GM12878 (cell line): ENCODE measurements around the gene EIF2S3B. TPM values are rescaled to one million over a fixed set of nuclear protein-coding genes. Genes with fewer than 3 reads are reported as not detected.
A peak's percentile ranks its signal among the peaks of the same experiment; 100 is the strongest.

ENCODE experiments used
- ATAC-seq: fragments of 200-7000 bp; cut with Tn5 transposase; 3 replicates; pipeline ENCODE4 v1.9.1; 2020; ENCODE audit warnings: mild to moderate bottlenecking, moderate library complexity
- BruUV-seq: library from RNA; stranded (reverse); fragments of 400-500 nt; replicated peaks from 2 replicates; lab custom pipeline; 2021; lab: Mats Ljungman, UMichigan
- CTCF ChIA-PET: fragments of 300-600 bp; sonication (Branson Sonifier 250); formaldehyde crosslinking; extraction: SDS; loops from one replicate; lab custom pipeline; 2021; ENCODE audit warnings: inconsistent platforms; lab: Yijun Ruan, JAX
- POLR2A ChIA-PET: fragments of 350-600 bp; formaldehyde crosslinking; extraction: SDS; loops from one replicate; lab custom pipeline; 2021; ENCODE audit warnings: inconsistent platforms; lab: Charles Lee
- RAD21 ChIA-PET: fragments of 300-600 bp; sonication (Branson Sonifier 250); formaldehyde crosslinking; loops from one replicate; lab custom pipeline; 2023; ENCODE audit warnings: antibody characterized with exemption; ENCODE audit not compliant: unreplicated experiment; lab: Charles Lee
- SMC1A ChIA-PET: fragments of 300-600 bp; sonication (Branson Sonifier 250); formaldehyde crosslinking; loops from one replicate; lab custom pipeline; 2023; ENCODE audit not compliant: unreplicated experiment, uncharacterized antibody; lab: Charles Lee
- DNase-seq: peaks from one replicate; pipeline ENCODE4 v3.0.0-alpha.2; 2011; ENCODE audit warnings: low read depth, low spot score
- FAIRE-seq: peaks from 3 replicates; lab custom pipeline; 2011; peaks lifted over from hg19 to GRCh38; lab: Jason Lieb, UNC
- H2AFZ ChIP-seq: 2 replicates; pipeline ENCODE4 v1.6.0; 2011; ENCODE audit warnings: low read depth, low read length, control low read depth; ENCODE audit not compliant: control insufficient read depth
- H3K27ac ChIP-seq: 2 replicates; pipeline ENCODE4 v1.5.1; 2011; ENCODE audit warnings: control low read depth; ENCODE audit not compliant: control insufficient read depth, insufficient read depth
- H3K27me3 ChIP-seq, 2 experiments: replicated peaks in 1 of 2; 2 replicates each; pipeline versions ENCODE4 v1.6.0 to v1.6.1; 2011; ENCODE audit warnings: low read length in 1 of 2; ENCODE audit not compliant: control insufficient read depth in 2 of 2, insufficient read depth in 2 of 2
- H3K36me3 ChIP-seq, 2 experiments: 2 replicates each; pipeline ENCODE4 v1.5.1; 2011; ENCODE audit warnings: low read length in 1 of 2; ENCODE audit not compliant: control insufficient read depth in 2 of 2, insufficient read depth in 2 of 2
- H3K4me1 ChIP-seq: 2 replicates; pipeline ENCODE4 v1.6.1; 2011; ENCODE audit warnings: mild to moderate bottlenecking, low read length, moderate library complexity, mixed read lengths; ENCODE audit not compliant: control insufficient read depth, insufficient read depth
- H3K4me2 ChIP-seq: 2 replicates; pipeline ENCODE4 v1.6.0; 2011; ENCODE audit warnings: control low read depth; ENCODE audit not compliant: control insufficient read depth, insufficient read depth
- H3K4me3 ChIP-seq: fragments of 200-600 bp; sonication (generic); 2 replicates; pipeline ENCODE4 v1.5.1; 2016
- H3K79me2 ChIP-seq: 2 replicates; pipeline ENCODE4 v1.6.0; 2011; ENCODE audit warnings: low read length; ENCODE audit not compliant: control insufficient read depth, insufficient read depth
- H3K9ac ChIP-seq: 2 replicates; pipeline ENCODE4 v1.8.0; 2011; ENCODE audit warnings: low read length, control low read depth, mixed read lengths; ENCODE audit not compliant: control insufficient read depth, insufficient read depth
- H3K9me3 ChIP-seq: replicated peaks from 3 replicates; pipeline ENCODE4 v1.5.1; 2011; ENCODE audit warnings: mild to moderate bottlenecking, low read length; ENCODE audit not compliant: control insufficient read depth, insufficient read depth
- H4K20me1 ChIP-seq: 2 replicates; pipeline ENCODE4 v1.6.0; 2011; ENCODE audit not compliant: control insufficient read depth, insufficient read depth
- ATF2 ChIP-seq: IDR thresholded peaks from 2 replicates; pipeline ENCODE4 v1.6.1; 2012; ENCODE audit warnings: low read length, inconsistent platforms
- BCL3 ChIP-seq: IDR thresholded peaks from 2 replicates; pipeline ENCODE4 v1.6.1; 2011; ENCODE audit warnings: borderline replicate concordance, low read depth, mild to moderate bottlenecking, moderate library complexity, low read length; ENCODE audit not compliant: insufficient read depth, poor library complexity, severe bottlenecking
- CEBPZ ChIP-seq: fragments of 150-350 bp; IDR thresholded peaks from 2 replicates; pipeline ENCODE4 v1.6.1; 2016; ENCODE audit warnings: low read depth, low read length
- EZH2 ChIP-seq: IDR thresholded peaks from 2 replicates; pipeline ENCODE4 v1.6.1; 2012; ENCODE audit warnings: low read depth, mild to moderate bottlenecking, control low read depth, inconsistent platforms, low read length, borderline replicate concordance; ENCODE audit not compliant: control insufficient read depth
- IRF5 ChIP-seq: fragments of 450-650 bp; IDR thresholded peaks from 2 replicates; pipeline ENCODE4 v1.6.1; 2017; ENCODE audit warnings: borderline replicate concordance
- JUND ChIP-seq: IDR thresholded peaks from 2 replicates; pipeline ENCODE4 v1.6.1; 2012; ENCODE audit warnings: low read depth, mild to moderate bottlenecking, low read length, improper control_type of control experiment, moderate library complexity
- NFYA ChIP-seq: IDR thresholded peaks from 2 replicates; pipeline ENCODE4 v1.6.1; 2011; ENCODE audit warnings: low read depth, mild to moderate bottlenecking, low read length, improper control_type of control experiment, borderline replicate concordance
- RB1 ChIP-seq: fragments of 450-650 bp; formaldehyde crosslinking; IDR thresholded peaks from 2 replicates; pipeline ENCODE4 v1.6.1; 2017; ENCODE audit warnings: mild to moderate bottlenecking, borderline replicate concordance
- SREBF2 ChIP-seq: IDR thresholded peaks from 2 replicates; pipeline ENCODE4 v1.6.1; 2012; ENCODE audit warnings: mild to moderate bottlenecking, low read length
- USF2 ChIP-seq: IDR thresholded peaks from 2 replicates; pipeline ENCODE4 v1.6.1; 2011; ENCODE audit warnings: low read depth, low read length, improper control_type of control experiment, borderline replicate concordance
- WGBS: methylation state at CpG from one replicate; pipeline ENCODE4 v1.1.6; 2016; ENCODE audit warnings: low lambda C conversion rate; ENCODE audit not compliant: insufficient replicate concordance, insufficient coverage; ENCODE audit errors: missing lambda C conversion rate; 5-methylcytosine and 5-hydroxymethylcytosine counted together
- in situ Hi-C: fragments of 300-500 bp; cut with MboI; formaldehyde crosslinking; loops from 9 replicates; pipeline ENCODE4 v1.14.3; 2018; ENCODE audit warnings: mixed read lengths
- intact Hi-C: fragments of 100-400 bp; cut with micrococcal nuclease; formaldehyde crosslinking; loops from one replicate; pipeline ENCODE4 v1.14.2; 2022; ENCODE audit not compliant: unreplicated experiment
- polyA plus RNA-seq, 11 experiments: library from polyadenylated mRNA; depleted of rRNA in 4 of 11; unstranded in 6 of 11; stranded (reverse) in 5 of 11; fragments of >200 nt; fragmentation: Nextera tagmentation in 4 of 11; fragmentation: Illumina TruSeq in 1 of 11; extraction: Ambion mirVana in 4 of 11; extraction: Trizol in 1 of 11; gene quantifications; 1 replicate in 1 of 11; 2 replicates in 10 of 11; pipeline versions ENCODE4 v1.2.1 to v1.2.3, GENCODE V29; 2011 to 2016; ENCODE audit warnings: inconsistent platforms in 2 of 11, missing spikeins in 2 of 11, low read depth in 1 of 11
- total RNA-seq, 4 experiments: library from RNA; depleted of rRNA in 3 of 4; stranded (reverse); fragments of >200 nt in 3 of 4; fragmentation: Illumina TruSeq in 1 of 4; extraction: Trizol in 1 of 4; gene quantifications; 2 replicates each; pipeline versions ENCODE4 v1.2.1 to v1.2.3, GENCODE V29; 2013 to 2021

EIF2S3B gene
- total and polyA plus RNA-seq, 10 of the 15 experiments (the other 5 are each of a cell fraction or from before 2014, with no cell fraction given), result 0.18 to 2.2 (median 1.4) TPM; not detected in 1

- Histone ChIP-seq H3K79me2 (no peaks in the 10 kb centered on the region), H3K27ac (no peak overlapping the region), H3K9ac (no peak overlapping the region), H3K4me1 (no peaks in the 10 kb centered on the region), H3K27me3 (no peaks in the 10 kb centered on the region), H3K36me3 (no peaks in the 10 kb centered on the region), H3K9me3 (no peaks in the 10 kb centered on the region; the same call in 2 of the 3 replicates), H3K4me3 (no peak overlapping the region), H3K4me2 (no peak overlapping the region), H2AFZ (no peak overlapping the region), H4K20me1 (no peaks in the 10 kb centered on the region)
- SMC1A ChIA-PET, result interaction anchor here (0.7 to 1.2 kb wide), 2 partner anchors 9 to 171 kb away, joined by 3 read pairs; no protein-coding TSS in a partner anchor
- in situ Hi-C loops, result no loop called here
- intact Hi-C loops, result loop anchor here (5.0 kb wide), 1 partner anchor 60 kb away; no protein-coding TSS in a partner anchor
- POLR2A ChIA-PET, result no interaction called here
- RAD21 ChIA-PET, result no interaction called here
- CTCF ChIA-PET, result no interaction called here
- BruUV-seq, result no TSS peak
- ATAC-seq (peak; percentile 65), DNase-seq (no peak), FAIRE-seq (no peak)
- WGBS, result 25% methylated on average over 2 of the region's 2 CpGs
- TF ChIP-seq NFYA (no peak), USF2 (no peak), IRF5 (no peak), SREBF2 (no peak), EZH2 (no peak), BCL3 (no peak), CEBPZ (no peak), RB1 (no peak), JUND (no peak), ATF2 (no peak)
Observed at GRCh38 chr12:10497602-10498001, 8.1 kb upstream of the EIF2S3B start.
